Mucosa of descending colon (tissue), 3 donors: ENCODE results near the gene E2F6. TPM values are rescaled to one million over a fixed set of nuclear protein-coding genes. Genes with fewer than 3 reads are reported as not detected.

ENCODE experiments used
- ATAC-seq: fragments of 200-7000 bp; cut with Tn5 transposase; one replicate; pipeline ENCODE4 v1.9.1; 2020; ENCODE audit warnings: mild to moderate bottlenecking, moderate library complexity
- DNase-seq, 3 donors: peaks; one replicate each; pipeline ENCODE4 v3.0.0-alpha.2; 2020
- H3K36me3 ChIP-seq: fragments of 200-600 bp; one replicate; pipeline ENCODE4 v1.8.0; 2021; ENCODE audit warnings: low read depth, mild to moderate bottlenecking
- H3K4me1 ChIP-seq: fragments of 200-600 bp; one replicate; pipeline ENCODE4 v1.8.0; 2021; ENCODE audit warnings: low read depth, mild to moderate bottlenecking
- H3K4me3 ChIP-seq: fragments of 200-600 bp; one replicate; pipeline ENCODE4 v1.8.0; 2021; ENCODE audit warnings: mild to moderate bottlenecking
- H3K9me3 ChIP-seq: fragments of 200-600 bp; one replicate; pipeline ENCODE4 v1.8.0; 2021; ENCODE audit warnings: mild to moderate bottlenecking
- intact Hi-C, 2 donors: fragments of 100-400 bp; cut with DNase I in 1 of 2; cut with micrococcal nuclease in 1 of 2; formaldehyde crosslinking; loops; one replicate each; pipeline versions ENCODE4 v1.11.0 to v1.11.1; 2022; cut with DNase I, micrococcal nuclease
- total RNA-seq, 3 donors: library from RNA; stranded (reverse); fragmentation: NEBNext Ultra II Directional in 2 of 3; extraction: Animal tissue kit (Norgen Biotek cat#: 25700) in 2 of 3; gene quantifications; one replicate each; pipeline versions ENCODE4 v1.2.1 to v1.2.4, GENCODE V29; 2021 to 2023
- TF ChIP-seq, protein P1 (sequence below): fragments of 200-600 bp; IDR thresholded peaks from one replicate; pipeline ENCODE4 v1.8.0; 2022; ENCODE audit warnings: antibody characterized with exemption, mild to moderate bottlenecking
- donor health status: DM: no; HTN: no; CAD: no; lungs with moderate emphysema.
- donor health status: DM: no; HTN: no; CAD: no.
- donor health status: DM: no; HTN: yes; CAD: no.

Gene E2F6
- total RNA-seq, 3 donors from 2014 or later: 4.3 to 12.6 (median 5.6) TPM

- Histone ChIP-seq H3K4me3 (no peak overlapping the region), H3K36me3 (no peaks in the 10 kb centered on the region), H3K4me1 (no peaks in the 10 kb centered on the region), H3K9me3 (no peaks in the 10 kb centered on the region)
- no peak for ATAC-seq
- intact Hi-C loops: no loop called here
- DNase-seq: no peak
- TF ChIP-seq, protein P1, sequence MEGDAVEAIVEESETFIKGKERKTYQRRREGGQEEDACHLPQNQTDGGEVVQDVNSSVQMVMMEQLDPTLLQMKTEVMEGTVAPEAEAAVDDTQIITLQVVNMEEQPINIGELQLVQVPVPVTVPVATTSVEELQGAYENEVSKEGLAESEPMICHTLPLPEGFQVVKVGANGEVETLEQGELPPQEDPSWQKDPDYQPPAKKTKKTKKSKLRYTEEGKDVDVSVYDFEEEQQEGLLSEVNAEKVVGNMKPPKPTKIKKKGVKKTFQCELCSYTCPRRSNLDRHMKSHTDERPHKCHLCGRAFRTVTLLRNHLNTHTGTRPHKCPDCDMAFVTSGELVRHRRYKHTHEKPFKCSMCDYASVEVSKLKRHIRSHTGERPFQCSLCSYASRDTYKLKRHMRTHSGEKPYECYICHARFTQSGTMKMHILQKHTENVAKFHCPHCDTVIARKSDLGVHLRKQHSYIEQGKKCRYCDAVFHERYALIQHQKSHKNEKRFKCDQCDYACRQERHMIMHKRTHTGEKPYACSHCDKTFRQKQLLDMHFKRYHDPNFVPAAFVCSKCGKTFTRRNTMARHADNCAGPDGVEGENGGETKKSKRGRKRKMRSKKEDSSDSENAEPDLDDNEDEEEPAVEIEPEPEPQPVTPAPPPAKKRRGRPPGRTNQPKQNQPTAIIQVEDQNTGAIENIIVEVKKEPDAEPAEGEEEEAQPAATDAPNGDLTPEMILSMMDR: no peak
Observed at GRCh38 chr2:11427224-11427623, 38.7 kb downstream of the E2F6 start.

- Histone ChIP-seq H3K4me3 (no peak overlapping the region), H3K9me3 (peaks cover 1% of the 10 kb centered on the region), H3K36me3 (no peaks in the 10 kb centered on the region), H3K4me1 (no peaks in the 10 kb centered on the region)
- no peak for DNase-seq
- intact Hi-C loops: no loop called here
- ATAC-seq: no peak
- TF ChIP-seq, protein P1: no peak
Observed at GRCh38 chr2:11422901-11423435, 43.0 kb downstream of the E2F6 start.

DNA sequence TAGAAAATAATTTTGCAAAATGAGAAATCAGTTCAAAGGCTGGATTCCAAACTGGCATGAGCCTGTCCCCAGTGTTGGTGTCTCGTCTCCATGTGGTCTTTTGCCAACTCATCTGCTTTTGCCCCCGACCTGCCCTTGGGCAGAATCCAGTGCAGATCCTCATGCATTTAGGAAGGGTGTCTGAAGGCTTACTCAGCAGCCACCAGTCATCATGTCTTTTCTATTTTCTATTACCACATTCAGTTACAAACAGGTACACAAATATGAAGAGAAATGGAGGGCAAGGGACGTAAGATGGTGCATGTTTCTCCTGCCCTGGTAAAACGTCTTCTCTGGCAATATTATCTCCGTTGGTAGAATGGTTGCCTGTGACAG, 43.5 kb downstream of the E2F6 start:
- intact Hi-C loops: no loop called here

GRCh38 chr2:11421863-11422490, 44.0 kb downstream of the E2F6 start:
- TF ChIP-seq, protein P1: no peak
- Histone ChIP-seq H3K4me1 (no peaks in the 10 kb centered on the region), H3K9me3 (peaks cover 3% of the 10 kb centered on the region), H3K36me3 (no peaks in the 10 kb centered on the region), H3K4me3 (no peak overlapping the region)
- intact Hi-C loops: no loop called here
- ATAC-seq (no peak), DNase-seq (no peak)

More for the DNA sequence above, 43.5 kb downstream of the E2F6 start:
- TF ChIP-seq, protein P1: no peak
- ATAC-seq (no peak), DNase-seq (no peak)
- peaks cover 3% of the 10 kb centered on the region for H3K9me3 ChIP-seq
- H3K4me3 ChIP-seq: no peak overlapping the region
- H3K4me1 ChIP-seq: no peaks in the 10 kb centered on the region
- no peaks in the 10 kb centered on the region for H3K36me3 ChIP-seq

DNA sequence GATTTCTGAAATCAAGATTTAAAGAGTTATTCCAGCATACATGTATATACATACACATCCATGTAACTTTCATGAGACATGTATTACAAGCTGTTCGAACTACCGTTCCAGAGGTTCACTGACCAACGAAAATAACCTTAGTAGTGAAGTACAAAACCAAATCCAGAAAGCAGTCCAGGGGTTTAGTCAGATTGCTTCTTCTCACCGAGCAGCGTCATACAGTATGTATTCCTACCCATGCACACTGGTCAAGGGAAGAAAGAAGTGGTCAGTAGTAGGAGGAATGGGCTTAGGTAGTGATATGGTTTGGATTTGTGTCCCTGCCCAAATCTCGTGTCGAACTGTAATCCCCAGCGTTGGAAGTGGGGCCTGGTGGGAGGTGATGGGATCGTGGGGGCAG, 45.3 kb downstream of the E2F6 start:
- intact Hi-C loops: no loop called here
- Histone ChIP-seq H3K9me3 (peaks cover 3% of the 10 kb centered on the region), H3K4me3 (no peak overlapping the region), H3K4me1 (no peaks in the 10 kb centered on the region), H3K36me3 (no peaks in the 10 kb centered on the region)
- ATAC-seq: no peak
- DNase-seq: no peak
- TF ChIP-seq, protein P1: no peak

DNA sequence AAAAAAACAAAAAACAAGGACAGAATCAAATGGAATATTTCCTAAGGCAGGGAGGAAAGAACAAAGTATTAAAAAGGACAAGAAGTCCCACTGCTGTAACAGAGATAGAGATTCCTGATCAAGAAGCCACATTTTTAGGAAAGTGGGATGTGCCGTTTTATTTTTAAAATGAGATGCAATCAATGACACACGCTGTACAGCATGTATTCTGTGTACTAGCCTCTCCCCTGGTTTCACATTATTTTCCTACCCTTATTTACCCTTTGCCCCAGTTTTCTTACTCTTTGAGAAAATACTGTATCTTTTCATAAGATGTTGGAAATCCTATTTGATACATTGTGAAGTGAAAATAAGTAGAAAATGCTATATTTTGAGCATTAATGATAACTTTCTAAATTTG, 45.8 kb downstream of the E2F6 start:
- intact Hi-C loops: no loop called here
- H3K36me3 ChIP-seq: no peaks in the 10 kb centered on the region
- TF ChIP-seq, protein P1: no peak

More for the DNA sequence above, 45.8 kb downstream of the E2F6 start:
- DNase-seq (no peak), ATAC-seq (no peak)
- H3K4me1 ChIP-seq: no peaks in the 10 kb centered on the region
- no peak overlapping the region for H3K4me3 ChIP-seq
- peaks cover 3% of the 10 kb centered on the region for H3K9me3 ChIP-seq
